Measurements from ENCODE around the gene HOXB9. TPM values are rescaled to one million over a fixed set of nuclear protein-coding genes. Genes with fewer than 3 reads are reported as not detected.

HOXB9 gene
- total and polyA plus RNA-seq, 9 of the 15 experiments (the other 6 are each of a cell fraction or from before 2014, with no cell fraction given) = 3.1 to 196 (median 77.6) TPM

DNA sequence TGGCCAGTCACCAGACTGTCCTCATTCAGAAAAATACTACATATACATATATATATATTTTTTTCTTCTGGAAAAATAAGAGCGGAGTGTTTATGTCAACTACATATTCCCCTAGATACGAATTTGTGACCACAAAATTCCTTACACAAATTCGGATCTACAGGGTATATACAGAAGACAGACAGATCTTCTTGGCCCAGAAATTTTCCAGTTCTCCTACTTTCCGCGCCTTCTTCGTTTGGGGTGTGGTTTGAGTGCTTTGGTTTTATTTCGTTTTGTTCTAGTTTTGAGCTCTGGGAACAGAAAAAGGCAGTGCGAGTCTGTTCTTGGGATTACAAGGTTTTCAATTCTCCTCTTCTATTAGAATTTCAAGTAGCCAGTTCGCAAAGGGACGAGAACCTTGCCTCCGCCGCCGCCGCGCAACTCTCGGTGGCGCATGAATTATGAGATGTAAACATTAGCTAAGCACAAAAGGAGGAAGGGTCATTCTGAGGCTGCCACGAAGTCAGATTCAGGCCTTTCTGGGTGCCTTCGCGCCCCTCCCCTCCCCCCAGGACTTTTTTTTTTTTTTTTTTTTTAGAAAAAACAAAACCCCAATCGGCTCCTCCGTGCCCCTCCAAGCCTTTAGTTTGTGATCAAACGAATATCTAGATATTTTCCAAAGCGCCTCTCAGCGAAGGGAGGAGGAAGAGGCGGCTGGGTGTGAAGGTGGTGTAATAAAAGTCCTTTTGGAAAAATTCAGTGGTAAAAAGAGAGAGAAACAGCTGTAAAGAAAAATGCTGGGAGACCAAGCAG, 46.2 kb downstream of the HOXB9 start (continued):
- TF ChIP-seq, protein P1, sequence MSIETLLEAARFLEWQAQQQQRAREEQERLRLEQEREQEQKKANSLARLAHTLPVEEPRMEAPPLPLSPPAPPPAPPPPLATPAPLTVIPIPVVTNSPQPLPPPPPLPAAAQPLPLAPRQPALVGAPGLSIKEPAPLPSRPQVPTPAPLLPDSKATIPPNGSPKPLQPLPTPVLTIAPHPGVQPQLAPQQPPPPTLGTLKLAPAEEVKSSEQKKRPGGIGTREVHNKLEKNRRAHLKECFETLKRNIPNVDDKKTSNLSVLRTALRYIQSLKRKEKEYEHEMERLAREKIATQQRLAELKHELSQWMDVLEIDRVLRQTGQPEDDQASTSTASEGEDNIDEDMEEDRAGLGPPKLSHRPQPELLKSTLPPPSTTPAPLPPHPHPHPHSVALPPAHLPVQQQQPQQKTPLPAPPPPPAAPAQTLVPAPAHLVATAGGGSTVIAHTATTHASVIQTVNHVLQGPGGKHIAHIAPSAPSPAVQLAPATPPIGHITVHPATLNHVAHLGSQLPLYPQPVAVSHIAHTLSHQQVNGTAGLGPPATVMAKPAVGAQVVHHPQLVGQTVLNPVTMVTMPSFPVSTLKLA (conservative IDR thresholded peaks at IDR 0.05) = peak in 1 of 2 experiments; percentile 4; a peak in 1 of 4 replicates
- TF ChIP-seq CREB1 (IDR thresholded peaks at IDR 0.05) (no peak), CREB1 (CRISPR knock-in tag; IDR thresholded peaks at IDR 0.05) (no peak), XRCC4 (IDR thresholded peaks at IDR 0.05; ENCODE audit: extremely low read depth, insufficient read depth, insufficient read length) (no peak), ZNF77 (CRISPR knock-in tag; IDR thresholded peaks at IDR 0.05) (no peak), POLR3A (IDR thresholded peaks at IDR 0.05; ENCODE audit: borderline replicate concordance, extremely low read depth, insufficient read depth, insufficient read length) (no peak), BACH1 (tag; IDR thresholded peaks at IDR 0.05) (0 out of 2 replicates have a peak, but pooled peaks have one; percentile 17), PHB (CRISPR knock-in tag; IDR thresholded peaks at IDR 0.05) (no peak), SIN3B (IDR thresholded peaks at IDR 0.05; ENCODE audit: low read depth) (no peak), ZNF354B (CRISPR knock-in tag; IDR thresholded peaks at IDR 0.05) (no peak), ARID1B (IDR thresholded peaks at IDR 0.05) (no peak), ZFP30 (CRISPR knock-in tag; IDR thresholded peaks at IDR 0.05; ENCODE audit: borderline replicate concordance) (no peak), DDX20 (tag; IDR thresholded peaks at IDR 0.05; ENCODE audit: low read depth) (no peak), ATF1 (CRISPR knock-in tag; IDR thresholded peaks at IDR 0.05) (no peak), ATF1 (tag; IDR thresholded peaks at IDR 0.05) (no peak)
- TF ChIP-seq, protein P2, sequence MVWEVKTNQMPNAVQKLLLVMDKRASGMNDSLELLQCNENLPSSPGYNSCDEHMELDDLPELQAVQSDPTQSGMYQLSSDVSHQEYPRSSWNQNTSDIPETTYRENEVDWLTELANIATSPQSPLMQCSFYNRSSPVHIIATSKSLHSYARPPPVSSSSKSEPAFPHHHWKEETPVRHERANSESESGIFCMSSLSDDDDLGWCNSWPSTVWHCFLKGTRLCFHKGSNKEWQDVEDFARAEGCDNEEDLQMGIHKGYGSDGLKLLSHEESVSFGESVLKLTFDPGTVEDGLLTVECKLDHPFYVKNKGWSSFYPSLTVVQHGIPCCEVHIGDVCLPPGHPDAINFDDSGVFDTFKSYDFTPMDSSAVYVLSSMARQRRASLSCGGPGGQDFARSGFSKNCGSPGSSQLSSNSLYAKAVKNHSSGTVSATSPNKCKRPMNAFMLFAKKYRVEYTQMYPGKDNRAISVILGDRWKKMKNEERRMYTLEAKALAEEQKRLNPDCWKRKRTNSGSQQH (CRISPR knock-in tag; IDR thresholded peaks at IDR 0.05) = no peak
- TF ChIP-seq, protein P3, sequence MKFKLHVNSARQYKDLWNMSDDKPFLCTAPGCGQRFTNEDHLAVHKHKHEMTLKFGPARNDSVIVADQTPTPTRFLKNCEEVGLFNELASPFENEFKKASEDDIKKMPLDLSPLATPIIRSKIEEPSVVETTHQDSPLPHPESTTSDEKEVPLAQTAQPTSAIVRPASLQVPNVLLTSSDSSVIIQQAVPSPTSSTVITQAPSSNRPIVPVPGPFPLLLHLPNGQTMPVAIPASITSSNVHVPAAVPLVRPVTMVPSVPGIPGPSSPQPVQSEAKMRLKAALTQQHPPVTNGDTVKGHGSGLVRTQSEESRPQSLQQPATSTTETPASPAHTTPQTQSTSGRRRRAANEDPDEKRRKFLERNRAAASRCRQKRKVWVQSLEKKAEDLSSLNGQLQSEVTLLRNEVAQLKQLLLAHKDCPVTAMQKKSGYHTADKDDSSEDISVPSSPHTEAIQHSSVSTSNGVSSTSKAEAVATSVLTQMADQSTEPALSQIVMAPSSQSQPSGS (CRISPR knock-in tag; IDR thresholded peaks at IDR 0.05) = no peak
- TF ChIP-seq, protein P4, sequence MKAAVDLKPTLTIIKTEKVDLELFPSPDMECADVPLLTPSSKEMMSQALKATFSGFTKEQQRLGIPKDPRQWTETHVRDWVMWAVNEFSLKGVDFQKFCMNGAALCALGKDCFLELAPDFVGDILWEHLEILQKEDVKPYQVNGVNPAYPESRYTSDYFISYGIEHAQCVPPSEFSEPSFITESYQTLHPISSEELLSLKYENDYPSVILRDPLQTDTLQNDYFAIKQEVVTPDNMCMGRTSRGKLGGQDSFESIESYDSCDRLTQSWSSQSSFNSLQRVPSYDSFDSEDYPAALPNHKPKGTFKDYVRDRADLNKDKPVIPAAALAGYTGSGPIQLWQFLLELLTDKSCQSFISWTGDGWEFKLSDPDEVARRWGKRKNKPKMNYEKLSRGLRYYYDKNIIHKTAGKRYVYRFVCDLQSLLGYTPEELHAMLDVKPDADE (conservative IDR thresholded peaks at IDR 0.05; ENCODE audit: control insufficient read depth, low read depth, low read length) = no peak
- TF ChIP-seq, protein P5, sequence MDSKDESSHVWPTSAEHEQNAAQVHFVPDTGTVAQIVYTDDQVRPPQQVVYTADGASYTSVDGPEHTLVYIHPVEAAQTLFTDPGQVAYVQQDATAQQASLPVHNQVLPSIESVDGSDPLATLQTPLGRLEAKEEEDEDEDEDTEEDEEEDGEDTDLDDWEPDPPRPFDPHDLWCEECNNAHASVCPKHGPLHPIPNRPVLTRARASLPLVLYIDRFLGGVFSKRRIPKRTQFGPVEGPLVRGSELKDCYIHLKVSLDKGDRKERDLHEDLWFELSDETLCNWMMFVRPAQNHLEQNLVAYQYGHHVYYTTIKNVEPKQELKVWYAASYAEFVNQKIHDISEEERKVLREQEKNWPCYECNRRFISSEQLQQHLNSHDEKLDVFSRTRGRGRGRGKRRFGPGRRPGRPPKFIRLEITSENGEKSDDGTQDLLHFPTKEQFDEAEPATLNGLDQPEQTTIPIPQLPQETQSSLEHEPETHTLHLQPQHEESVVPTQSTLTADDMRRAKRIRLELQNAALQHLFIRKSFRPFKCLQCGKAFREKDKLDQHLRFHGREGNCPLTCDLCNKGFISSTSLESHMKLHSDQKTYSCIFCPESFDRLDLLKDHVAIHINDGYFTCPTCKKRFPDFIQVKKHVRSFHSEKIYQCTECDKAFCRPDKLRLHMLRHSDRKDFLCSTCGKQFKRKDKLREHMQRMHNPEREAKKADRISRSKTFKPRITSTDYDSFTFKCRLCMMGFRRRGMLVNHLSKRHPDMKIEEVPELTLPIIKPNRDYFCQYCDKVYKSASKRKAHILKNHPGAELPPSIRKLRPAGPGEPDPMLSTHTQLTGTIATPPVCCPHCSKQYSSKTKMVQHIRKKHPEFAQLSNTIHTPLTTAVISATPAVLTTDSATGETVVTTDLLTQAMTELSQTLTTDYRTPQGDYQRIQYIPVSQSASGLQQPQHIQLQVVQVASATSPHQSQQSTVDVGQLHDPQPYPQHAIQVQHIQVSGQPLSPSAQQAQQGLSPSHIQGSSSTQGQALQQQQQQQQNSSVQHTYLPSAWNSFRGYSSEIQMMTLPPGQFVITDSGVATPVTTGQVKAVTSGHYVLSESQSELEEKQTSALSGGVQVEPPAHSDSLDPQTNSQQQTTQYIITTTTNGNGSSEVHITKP (IDR thresholded peaks at IDR 0.05; ENCODE audit: partially characterized antibody) = no peak

Measured in K562 (cell line).